HepG2 (cell line): ENCODE results near the gene RCOR1. TPM values are rescaled to one million over a fixed set of nuclear protein-coding genes. Genes with fewer than 3 reads are reported as not detected.

Source experiments
- KDM2A ChIP-seq: sonication (generic); formaldehyde crosslinking; IDR thresholded peaks from 2 replicates; pipeline ENCODE4 v1.4.0; 2020; ENCODE audit warnings: low read depth, missing genetic modification reagents, borderline replicate concordance
- PAX8 ChIP-seq: sonication (generic); formaldehyde crosslinking; IDR thresholded peaks from 2 replicates; pipeline ENCODE4 v1.8.0; 2022; ENCODE audit warnings: mild to moderate bottlenecking, missing genetic modification reagents, borderline replicate concordance
- PLRG1 ChIP-seq: fragments of 450-650 bp; conservative IDR thresholded peaks from 2 replicates; pipeline ENCODE4 v1.6.1; 2016
- RAD21 ChIP-seq: fragments of 450-650 bp; formaldehyde crosslinking; IDR thresholded peaks from 2 replicates; pipeline ENCODE4 v1.5.0; 2020; ENCODE audit warnings: mild to moderate bottlenecking
- RFXANK ChIP-seq: IDR thresholded peaks from 2 replicates; pipeline ENCODE4 v1.6.1; 2016
- STAG1 ChIP-seq: sonication (generic); formaldehyde crosslinking; IDR thresholded peaks from 2 replicates; pipeline ENCODE4 v1.4.0; 2020; ENCODE audit warnings: missing genetic modification reagents
- TGIF2 ChIP-seq: IDR thresholded peaks from 2 replicates; pipeline ENCODE4 v1.6.1; 2016; ENCODE audit warnings: control low read depth, missing compliant biosample characterization
- U2AF2 ChIP-seq: fragments of 200-400 bp; formaldehyde crosslinking; IDR thresholded peaks from 2 replicates; pipeline ENCODE4 v1.6.1; 2017; ENCODE audit warnings: low read depth, mild to moderate bottlenecking, low read length
- ZBTB20 ChIP-seq: sonication (generic); formaldehyde crosslinking; IDR thresholded peaks from 2 replicates; pipeline ENCODE4 v1.8.1; 2023; ENCODE audit warnings: missing genetic modification reagents, low read depth, mild to moderate bottlenecking, borderline replicate concordance
- ZFY ChIP-seq: sonication (generic); formaldehyde crosslinking; IDR thresholded peaks from 2 replicates; pipeline ENCODE4 v1.4.0; 2020; ENCODE audit warnings: missing genetic modification reagents
- ZKSCAN1 ChIP-seq: fragments of 150-350 bp; IDR thresholded peaks from 2 replicates; pipeline ENCODE4 v1.6.1; 2014; ENCODE audit warnings: low read length
- ZNF138 ChIP-seq: sonication (generic); formaldehyde crosslinking; IDR thresholded peaks from 2 replicates; pipeline ENCODE4 v1.5.0; 2020; ENCODE audit warnings: mild to moderate bottlenecking, low read depth, missing genetic modification reagents
- ZNF572 ChIP-seq: sonication (generic); formaldehyde crosslinking; IDR thresholded peaks from 2 replicates; pipeline ENCODE4 v1.5.1; 2020; ENCODE audit warnings: mild to moderate bottlenecking, missing genetic modification reagents
- ZNF816 ChIP-seq: sonication (generic); formaldehyde crosslinking; IDR thresholded peaks from 2 replicates; pipeline ENCODE4 v1.8.0; 2022; ENCODE audit warnings: missing genetic modification reagents, mild to moderate bottlenecking, borderline replicate concordance
- ZNF850 ChIP-seq: sonication (generic); formaldehyde crosslinking; conservative IDR thresholded peaks from 2 replicates; pipeline ENCODE4 v1.9.0; 2021; ENCODE audit warnings: mild to moderate bottlenecking, missing genetic modification reagents
- ZNF878 ChIP-seq: sonication (generic); formaldehyde crosslinking; IDR thresholded peaks from 2 replicates; pipeline ENCODE4 v1.8.1; 2023; ENCODE audit warnings: mild to moderate bottlenecking, missing genetic modification reagents, moderate library complexity
- polyA plus RNA-seq, 8 experiments: library from polyadenylated mRNA; depleted of rRNA in 3 of 8; stranded (reverse) in 7 of 8; unstranded in 1 of 8; fragments of >200 nt; fragmentation: Illumina TruSeq in 4 of 8; extraction: Trizol in 4 of 8; gene quantifications; 2 replicates each; pipeline versions ENCODE4 v1.2.1 to v1.2.3, GENCODE V29; 2011 to 2016; ENCODE audit warnings: low read depth in 4 of 8, missing spikeins in 1 of 8, mixed read lengths in 1 of 8; ENCODE audit not compliant: insufficient read depth in 1 of 8
- total RNA-seq, 5 experiments: library from RNA; depleted of rRNA; stranded (reverse); fragments of >200 nt; fragmentation: Illumina TruSeq; extraction: Trizol; gene quantifications; 2 replicates each; pipeline ENCODE4 v1.2.3, GENCODE V29; 2016; ENCODE audit warnings: low read depth in 1 of 5
- TF ChIP-seq, protein P1 (sequence below): sonication (generic); formaldehyde crosslinking; IDR thresholded peaks from 2 replicates; pipeline ENCODE4 v1.4.0; 2020; ENCODE audit warnings: missing genetic modification reagents
- TF ChIP-seq, protein P2 (sequence below): sonication (generic); formaldehyde crosslinking; IDR thresholded peaks from 2 replicates; pipeline ENCODE4 v1.9.0; 2022; ENCODE audit warnings: missing genetic modification reagents, mild to moderate bottlenecking, borderline replicate concordance
- TF ChIP-seq, protein P3 (sequence below): sonication (generic); formaldehyde crosslinking; IDR thresholded peaks from 2 replicates; pipeline ENCODE4 v1.4.0; 2020; ENCODE audit warnings: missing genetic modification reagents, mild to moderate bottlenecking, borderline replicate concordance
- TF ChIP-seq, protein P4 (sequence below): sonication (generic); formaldehyde crosslinking; IDR thresholded peaks from 2 replicates; pipeline ENCODE4 v1.8.0; 2022; ENCODE audit warnings: mild to moderate bottlenecking, missing genetic modification reagents

The RCOR1 gene
- total and polyA plus RNA-seq, 2 of the 13 experiments (the other 11 are each of a cell fraction or from before 2014, with no cell fraction given): 10.2 to 11.1 TPM

DNA sequence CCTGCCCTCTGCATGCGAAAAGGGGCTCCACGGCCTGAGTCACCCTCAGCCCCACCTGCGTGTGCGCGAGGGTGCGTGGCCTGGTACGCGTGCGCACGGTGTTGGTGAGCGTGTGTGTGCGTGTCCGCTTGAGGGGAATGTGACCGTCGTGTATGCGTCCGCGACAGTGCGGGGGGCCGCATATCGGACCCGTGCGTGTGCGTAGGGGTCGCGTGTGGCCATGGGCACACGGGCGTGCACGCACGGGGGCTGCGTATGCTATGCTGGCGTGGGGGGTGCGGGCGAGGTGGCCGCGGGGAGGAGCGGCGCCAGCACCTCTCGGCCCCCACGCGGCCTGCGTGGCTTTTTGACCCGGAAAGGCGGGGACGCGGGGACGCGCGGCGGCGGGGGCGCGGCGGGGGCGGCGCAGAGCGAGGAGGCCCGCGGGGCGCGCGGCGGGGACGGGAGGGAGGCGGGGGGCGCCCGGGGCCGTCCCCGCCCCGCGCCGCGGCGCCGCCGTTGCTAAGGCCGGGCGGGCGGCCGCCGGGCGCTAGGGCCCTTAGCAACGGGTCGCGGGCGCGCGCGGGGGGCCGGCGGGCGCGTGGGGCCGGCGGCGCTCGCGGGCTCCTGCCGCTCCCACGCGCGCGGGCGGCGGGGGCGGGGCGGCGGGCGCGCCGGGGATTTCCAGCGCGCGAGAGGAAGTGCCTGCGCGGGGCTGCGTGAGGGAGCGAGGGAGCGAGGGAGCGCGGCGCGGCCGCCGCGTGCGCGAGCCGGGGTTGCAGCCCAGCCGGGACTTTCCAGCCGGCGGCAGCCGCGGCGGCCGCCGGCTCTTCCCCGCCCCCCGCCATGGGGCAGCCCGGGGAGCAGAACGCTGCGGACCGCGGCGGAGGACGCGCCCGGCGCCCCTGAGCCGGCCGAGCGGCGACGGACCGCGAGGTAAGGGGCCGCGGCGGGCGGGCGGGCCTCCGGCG is 184.6 kb downstream of the RCOR1 start, which contains the start of gene TRAF3 (continued):
- TF ChIP-seq, protein P1, sequence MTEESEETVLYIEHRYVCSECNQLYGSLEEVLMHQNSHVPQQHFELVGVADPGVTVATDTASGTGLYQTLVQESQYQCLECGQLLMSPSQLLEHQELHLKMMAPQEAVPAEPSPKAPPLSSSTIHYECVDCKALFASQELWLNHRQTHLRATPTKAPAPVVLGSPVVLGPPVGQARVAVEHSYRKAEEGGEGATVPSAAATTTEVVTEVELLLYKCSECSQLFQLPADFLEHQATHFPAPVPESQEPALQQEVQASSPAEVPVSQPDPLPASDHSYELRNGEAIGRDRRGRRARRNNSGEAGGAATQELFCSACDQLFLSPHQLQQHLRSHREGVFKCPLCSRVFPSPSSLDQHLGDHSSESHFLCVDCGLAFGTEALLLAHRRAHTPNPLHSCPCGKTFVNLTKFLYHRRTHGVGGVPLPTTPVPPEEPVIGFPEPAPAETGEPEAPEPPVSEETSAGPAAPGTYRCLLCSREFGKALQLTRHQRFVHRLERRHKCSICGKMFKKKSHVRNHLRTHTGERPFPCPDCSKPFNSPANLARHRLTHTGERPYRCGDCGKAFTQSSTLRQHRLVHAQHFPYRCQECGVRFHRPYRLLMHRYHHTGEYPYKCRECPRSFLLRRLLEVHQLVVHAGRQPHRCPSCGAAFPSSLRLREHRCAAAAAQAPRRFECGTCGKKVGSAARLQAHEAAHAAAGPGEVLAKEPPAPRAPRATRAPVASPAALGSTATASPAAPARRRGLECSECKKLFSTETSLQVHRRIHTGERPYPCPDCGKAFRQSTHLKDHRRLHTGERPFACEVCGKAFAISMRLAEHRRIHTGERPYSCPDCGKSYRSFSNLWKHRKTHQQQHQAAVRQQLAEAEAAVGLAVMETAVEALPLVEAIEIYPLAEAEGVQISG (CRISPR knock-in tag): no peak
- TF ChIP-seq RAD21: no peak
- TF ChIP-seq, protein P2, sequence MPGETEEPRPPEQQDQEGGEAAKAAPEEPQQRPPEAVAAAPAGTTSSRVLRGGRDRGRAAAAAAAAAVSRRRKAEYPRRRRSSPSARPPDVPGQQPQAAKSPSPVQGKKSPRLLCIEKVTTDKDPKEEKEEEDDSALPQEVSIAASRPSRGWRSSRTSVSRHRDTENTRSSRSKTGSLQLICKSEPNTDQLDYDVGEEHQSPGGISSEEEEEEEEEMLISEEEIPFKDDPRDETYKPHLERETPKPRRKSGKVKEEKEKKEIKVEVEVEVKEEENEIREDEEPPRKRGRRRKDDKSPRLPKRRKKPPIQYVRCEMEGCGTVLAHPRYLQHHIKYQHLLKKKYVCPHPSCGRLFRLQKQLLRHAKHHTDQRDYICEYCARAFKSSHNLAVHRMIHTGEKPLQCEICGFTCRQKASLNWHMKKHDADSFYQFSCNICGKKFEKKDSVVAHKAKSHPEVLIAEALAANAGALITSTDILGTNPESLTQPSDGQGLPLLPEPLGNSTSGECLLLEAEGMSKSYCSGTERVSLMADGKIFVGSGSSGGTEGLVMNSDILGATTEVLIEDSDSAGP (CRISPR knock-in tag): no peak
- no peak for TF ChIP-seq ZNF816 (CRISPR knock-in tag)
- no peak for TF ChIP-seq U2AF2
- no peak for TF ChIP-seq PLRG1
- no peak for TF ChIP-seq KDM2A (CRISPR knock-in tag)
- TF ChIP-seq, protein P3, sequence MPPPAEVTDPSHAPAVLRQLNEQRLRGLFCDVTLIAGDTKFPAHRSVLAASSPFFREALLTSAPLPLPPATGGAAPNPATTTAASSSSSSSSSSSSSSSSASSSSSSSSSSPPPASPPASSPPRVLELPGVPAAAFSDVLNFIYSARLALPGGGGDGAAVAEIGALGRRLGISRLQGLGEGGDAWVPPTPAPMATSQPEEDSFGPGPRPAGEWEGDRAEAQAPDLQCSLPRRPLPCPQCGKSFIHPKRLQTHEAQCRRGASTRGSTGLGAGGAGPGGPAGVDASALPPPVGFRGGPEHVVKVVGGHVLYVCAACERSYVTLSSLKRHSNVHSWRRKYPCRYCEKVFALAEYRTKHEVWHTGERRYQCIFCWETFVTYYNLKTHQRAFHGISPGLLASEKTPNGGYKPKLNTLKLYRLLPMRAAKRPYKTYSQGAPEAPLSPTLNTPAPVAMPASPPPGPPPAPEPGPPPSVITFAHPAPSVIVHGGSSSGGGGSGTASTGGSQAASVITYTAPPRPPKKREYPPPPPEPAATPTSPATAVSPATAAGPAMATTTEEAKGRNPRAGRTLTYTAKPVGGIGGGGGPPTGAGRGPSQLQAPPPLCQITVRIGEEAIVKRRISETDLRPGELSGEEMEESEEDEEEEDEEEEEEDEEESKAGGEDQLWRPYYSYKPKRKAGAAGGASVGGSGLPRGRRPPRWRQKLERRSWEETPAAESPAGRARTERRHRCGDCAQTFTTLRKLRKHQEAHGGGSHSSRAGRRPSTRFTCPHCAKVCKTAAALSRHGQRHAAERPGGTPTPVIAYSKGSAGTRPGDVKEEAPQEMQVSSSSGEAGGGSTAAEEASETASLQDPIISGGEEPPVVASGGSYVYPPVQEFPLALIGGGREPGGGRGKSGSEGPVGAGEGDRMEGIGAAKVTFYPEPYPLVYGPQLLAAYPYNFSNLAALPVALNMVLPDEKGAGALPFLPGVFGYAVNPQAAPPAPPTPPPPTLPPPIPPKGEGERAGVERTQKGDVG (CRISPR knock-in tag): peak; percentile 95; the same call in 1 of the 2 replicates
- TF ChIP-seq ZNF850 (CRISPR knock-in tag): no peak
- TF ChIP-seq STAG1 (CRISPR knock-in tag): no peak
- no peak for TF ChIP-seq RFXANK (CRISPR knock-in tag)
- TF ChIP-seq ZNF572 (CRISPR knock-in tag): no peak
- no peak for TF ChIP-seq ZKSCAN1
- TF ChIP-seq, protein P4, sequence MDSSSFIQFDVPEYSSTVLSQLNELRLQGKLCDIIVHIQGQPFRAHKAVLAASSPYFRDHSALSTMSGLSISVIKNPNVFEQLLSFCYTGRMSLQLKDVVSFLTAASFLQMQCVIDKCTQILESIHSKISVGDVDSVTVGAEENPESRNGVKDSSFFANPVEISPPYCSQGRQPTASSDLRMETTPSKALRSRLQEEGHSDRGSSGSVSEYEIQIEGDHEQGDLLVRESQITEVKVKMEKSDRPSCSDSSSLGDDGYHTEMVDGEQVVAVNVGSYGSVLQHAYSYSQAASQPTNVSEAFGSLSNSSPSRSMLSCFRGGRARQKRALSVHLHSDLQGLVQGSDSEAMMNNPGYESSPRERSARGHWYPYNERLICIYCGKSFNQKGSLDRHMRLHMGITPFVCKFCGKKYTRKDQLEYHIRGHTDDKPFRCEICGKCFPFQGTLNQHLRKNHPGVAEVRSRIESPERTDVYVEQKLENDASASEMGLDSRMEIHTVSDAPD (CRISPR knock-in tag): no peak
- no peak for TF ChIP-seq TGIF2 (CRISPR knock-in tag)
- no peak for TF ChIP-seq ZBTB20 (CRISPR knock-in tag)
- TF ChIP-seq PAX8 (CRISPR knock-in tag): 0 out of 2 replicates have a peak, but pooled peaks have one; percentile 55
- peak; percentile 61 for TF ChIP-seq ZFY
- TF ChIP-seq ZNF138 (CRISPR knock-in tag): no peak
- no peak for TF ChIP-seq ZNF878 (CRISPR knock-in tag)
